T-cell (primary cell): ENCODE data around the gene MAPKBP1. TPM values are rescaled to one million over a fixed set of nuclear protein-coding genes. Genes with fewer than 3 reads are reported as not detected.

Experiments
- ATAC-seq, 4 experiments: fragments of 200-7000 bp in 3 of 4; fragments of 150-1000 bp in 1 of 4; cut with Tn5 transposase; replicated peaks in 1 of 4; 1 replicate in 3 of 4; 2 replicates in 1 of 4; pipeline ENCODE4 v1.10.0; 2021; ENCODE audit warnings: moderate library complexity in 3 of 4, mild to moderate bottlenecking in 2 of 4, moderate number of reproducible peaks in 1 of 4
- CTCF ChIA-PET, 2 donors: fragments of 300-600 bp; sonication (Branson Sonifier 250); formaldehyde crosslinking; loops; one replicate each; lab custom pipeline; 2022; ENCODE audit warnings: antibody characterized with exemption in 2 of 2; lab: Charles Lee
- POLR2A ChIA-PET, 2 donors: fragments of 300-600 bp; sonication (Branson Sonifier 250); formaldehyde crosslinking; loops; one replicate each; lab custom pipeline; 2022; ENCODE audit warnings: antibody characterized with exemption in 2 of 2; lab: Charles Lee
- DNase-seq, 35 experiments: peaks; one replicate each; pipeline versions ENCODE4 v3.0.0 to v3.0.0-alpha.2; 2013 to 2023
- H3K27ac ChIP-seq: one replicate; pipeline ENCODE4 v1.5.1; 2013; ENCODE audit warnings: low read length
- H3K27me3 ChIP-seq, 2 experiments: replicated peaks in 1 of 2; 1 replicate in 1 of 2; 2 replicates in 1 of 2; pipeline versions ENCODE4 v1.6.1 to v1.7.0; 2013; ENCODE audit warnings: low read length in 1 of 2, mixed read lengths in 1 of 2; ENCODE audit not compliant: control insufficient read depth in 2 of 2, insufficient read depth in 2 of 2; ENCODE audit errors: extremely low read depth in 1 of 2
- H3K36me3 ChIP-seq, 2 donors: 1 replicate in 1 of 2; 2 replicates in 1 of 2; pipeline versions ENCODE4 v1.6.1 to v1.7.0; 2013; ENCODE audit warnings: low read length in 1 of 2; ENCODE audit not compliant: control insufficient read depth in 2 of 2, insufficient read depth in 1 of 2; ENCODE audit errors: extremely low read depth in 1 of 2
- H3K4me1 ChIP-seq, 2 experiments: 1 replicate in 1 of 2; 2 replicates in 1 of 2; pipeline versions ENCODE4 v1.6.1 to v1.7.0; 2013; ENCODE audit warnings: low read length in 2 of 2, mixed read lengths in 1 of 2; ENCODE audit not compliant: insufficient read depth in 2 of 2, control insufficient read depth in 1 of 2; ENCODE audit errors: extremely low read depth in 1 of 2
- H3K4me3 ChIP-seq, 2 donors: 1 replicate in 1 of 2; 2 replicates in 1 of 2; pipeline versions ENCODE4 v1.5.1 to v1.7.0; 2013; ENCODE audit warnings: mild to moderate bottlenecking in 2 of 2, low read length in 1 of 2, moderate library complexity in 1 of 2; ENCODE audit not compliant: control insufficient read depth in 1 of 2; ENCODE audit errors: extremely low read depth in 1 of 2
- H3K9me3 ChIP-seq: 2 replicates; pipeline ENCODE4 v1.7.0; 2013
- H3K27ac Mint-ChIP-seq, 2 donors: one replicate each; pipeline ENCODE4 v1.8.0; 2020 to 2021; ENCODE audit warnings: mild to moderate bottlenecking in 2 of 2, mixed read lengths in 2 of 2
- H3K27me3 Mint-ChIP-seq, 2 donors: one replicate each; pipeline ENCODE4 v1.8.0; 2021 to 2022; ENCODE audit warnings: mixed read lengths in 2 of 2
- H3K36me3 Mint-ChIP-seq: one replicate; pipeline ENCODE4 v1.8.0; 2021; ENCODE audit warnings: mixed read lengths
- H3K4me1 Mint-ChIP-seq, 3 donors: one replicate each; pipeline ENCODE4 v1.8.0; 2020 to 2022; ENCODE audit warnings: mixed read lengths in 3 of 3, mild to moderate bottlenecking in 1 of 3
- H3K4me3 Mint-ChIP-seq, 3 donors: one replicate each; pipeline ENCODE4 v1.8.0; 2020 to 2022; ENCODE audit warnings: mild to moderate bottlenecking in 3 of 3, mixed read lengths in 3 of 3, moderate library complexity in 3 of 3
- H3K9me3 Mint-ChIP-seq, 3 donors: one replicate each; pipeline ENCODE4 v1.8.0; 2020 to 2022; ENCODE audit warnings: mixed read lengths in 3 of 3
- WGBS: methylation state at CpG from one replicate; pipeline ENCODE4 v1.1.5; 2013; ENCODE audit warnings: missing lambda C conversion rate; ENCODE audit not compliant: insufficient coverage; 5-methylcytosine and 5-hydroxymethylcytosine counted together
- total RNA-seq, 35 experiments: library from RNA in 6 of 35; stranded (reverse) in 6 of 35; fragments of 120-200 nt in 1 of 35; gene quantifications; one replicate each; pipeline versions ENCODE4 v1.2.1 to v1.2.4 and lab custom pipeline; 2013 to 2026

MAPKBP1 gene
- total RNA-seq, 5 donors from 2014 or later (not counting 1 experiment from before 2014, with no cell fraction given) = 37.0 to 44.8 (median 38.2) TPM

DNA sequence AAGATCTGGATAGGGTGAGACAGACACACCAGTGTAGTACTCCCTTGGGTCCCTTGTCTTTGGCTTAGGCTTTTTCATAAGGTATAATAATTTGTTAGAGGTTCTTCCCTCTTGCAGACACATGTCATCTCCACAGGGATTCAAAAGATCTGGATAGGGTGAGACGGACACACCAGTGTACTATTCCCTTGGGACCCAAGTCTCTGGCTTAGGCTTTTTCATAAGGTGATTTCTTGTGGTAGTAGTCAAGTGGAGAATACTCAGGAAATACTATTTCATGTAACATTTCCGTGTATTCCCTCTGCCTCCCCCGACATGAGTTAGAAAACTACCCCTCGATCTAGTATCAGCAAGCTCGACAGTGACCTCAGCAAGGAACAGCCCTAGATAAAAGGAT, 954 bp upstream of the MAPKBP1 start:
- POLR2A ChIA-PET = interaction anchor here (0.5 to 1.9 kb wide), 8 partner anchors 39 to 337 kb away, joined by 3 to 8 read pairs (median 4); partner anchors contain the start of genes EHD4 (in 1 of the 2) and MGA (in 1 of the 2)
- peak overlapping the region; percentile 81 for H3K27ac ChIP-seq
- WGBS = no CpG with 5 or more reads among the region's 5 CpGs
- DNase-seq (peak in 1 of 35 experiments; percentile 12), ATAC-seq (no peak)
- no peaks in the 10 kb centered on the region for H3K27me3 Mint-ChIP-seq
- H3K4me3 Mint-ChIP-seq = peak overlapping the region; percentile 93 to 95 (median 94)
- no peaks in the 10 kb centered on the region for H3K9me3 ChIP-seq
- peaks cover 52 to 55% (median 55%) of the 10 kb centered on the region in 3 donors for H3K4me1 Mint-ChIP-seq
- H3K9me3 Mint-ChIP-seq = no peaks in the 10 kb centered on the region
- peaks cover 5% of the 10 kb centered on the region for H3K36me3 Mint-ChIP-seq
- peaks cover 3 to 5% of the 10 kb centered on the region in 2 donors for H3K36me3 ChIP-seq
- H3K27me3 ChIP-seq = no peaks in the 10 kb centered on the region
- CTCF ChIA-PET = interaction anchor here (0.5 to 4.4 kb wide), 30 partner anchors 11 to 637 kb away, joined by 3 to 113 read pairs (median 6); partner anchors contain the start of genes CHP1 (in 1 of the 2), EHD4 (in 1 of the 2) and JMJD7 (in 1 of the 2)
- peak overlapping the region; percentile 93 to 96 for H3K27ac Mint-ChIP-seq
- H3K4me3 ChIP-seq = peak overlapping the region; percentile 62 to 86
- H3K4me1 ChIP-seq = peaks cover 31 to 39% of the 10 kb centered on the region in 2 experiments

DNA sequence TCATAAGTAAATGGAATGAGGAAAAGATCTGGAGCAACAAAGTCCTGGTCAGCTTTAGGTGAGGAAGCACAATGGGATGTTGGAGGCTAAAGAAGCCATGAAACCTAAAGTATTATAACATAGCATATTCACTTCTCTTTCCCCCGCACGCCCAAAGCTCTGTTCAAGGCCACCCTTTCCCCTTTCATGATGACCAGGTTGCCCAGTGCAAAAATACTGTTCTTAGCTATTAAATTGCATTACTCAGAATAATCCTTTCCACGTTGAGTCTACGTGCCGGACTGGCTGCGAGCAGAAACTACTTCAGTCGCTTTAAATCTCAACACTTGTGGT, 589 bp upstream of the MAPKBP1 start:
- no peaks in the 10 kb centered on the region for H3K27me3 Mint-ChIP-seq
- ATAC-seq = no peak
- WGBS = 14% methylated on average over 6 of the region's 7 CpGs

DNA sequence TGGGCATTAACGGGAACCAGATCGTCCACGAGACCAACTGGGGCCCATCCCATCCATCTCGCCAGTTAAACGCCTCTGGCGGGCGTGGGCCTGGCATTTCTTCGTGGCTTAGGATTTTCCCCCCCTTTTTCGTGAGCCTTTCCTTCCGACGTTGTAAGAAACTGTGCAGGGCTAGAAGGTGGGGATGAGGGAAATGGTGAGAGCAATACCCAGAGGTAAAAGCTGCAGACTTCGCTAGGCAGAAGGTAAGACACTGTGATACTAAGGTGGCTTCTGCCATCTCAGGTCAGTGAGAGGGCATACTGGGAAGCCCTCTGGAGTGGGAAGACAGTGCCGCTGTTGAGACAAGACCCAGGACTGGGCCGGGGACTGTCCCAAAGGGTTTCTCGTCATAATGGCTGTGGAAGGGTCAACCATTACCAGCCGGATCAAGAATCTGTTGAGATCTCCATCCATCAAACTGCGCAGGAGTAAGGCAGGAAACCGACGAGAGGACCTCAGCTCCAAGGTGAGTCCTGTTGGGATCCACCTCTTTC, 666 bp downstream of the MAPKBP1 start:
- ChIA-PET CTCF (interaction anchor here (1.1 to 4.4 kb wide), 14 partner anchors 12 to 217 kb away, joined by 3 to 113 read pairs (median 16); partner anchors contain the start of genes EHD4 (in 1 of the 2) and JMJD7 (in 1 of the 2)), POLR2A (interaction anchor here in 1 of 2 donors (1.2 to 1.9 kb wide), 3 partner anchors 37 to 198 kb away, joined by 4 to 8 read pairs (median 6); partner anchors contain the start of gene EHD4)
- H3K36me3 Mint-ChIP-seq = peaks cover 11% of the 10 kb centered on the region
- no peaks in the 10 kb centered on the region for H3K27me3 Mint-ChIP-seq
- Histone ChIP-seq H3K27me3 (no peaks in the 10 kb centered on the region), H3K36me3 (peaks cover 0 to 4% of the 10 kb centered on the region in 2 donors), H3K4me3 (peak overlapping the region; percentile 86 to 89), H3K4me1 (peaks cover 31 to 42% of the 10 kb centered on the region in 2 experiments), H3K27ac (peak overlapping the region; percentile 81), H3K9me3 (no peaks in the 10 kb centered on the region)
- peak in 1 of 35 experiments; percentile 2 for DNase-seq
- H3K9me3 Mint-ChIP-seq = no peaks in the 10 kb centered on the region
- H3K27ac Mint-ChIP-seq = peak overlapping the region; percentile 72 to 96
- H3K4me3 Mint-ChIP-seq = peak overlapping the region; percentile 93 to 95 (median 94)
- peaks cover 64 to 71% (median 70%) of the 10 kb centered on the region in 3 donors for H3K4me1 Mint-ChIP-seq
- ATAC-seq = peak in 1 of 4 experiments; percentile 0
- 18% methylated on average over 14 of the region's 19 CpGs for WGBS

More for the DNA sequence above, 589 bp upstream of the MAPKBP1 start:
- Mint-ChIP-seq H3K4me1 (peaks cover 55 to 59% (median 58%) of the 10 kb centered on the region in 3 donors), H3K27ac (peak overlapping the region; percentile 93 to 96), H3K9me3 (no peaks in the 10 kb centered on the region), H3K36me3 (peaks cover 5% of the 10 kb centered on the region), H3K4me3 (peak overlapping the region; percentile 93 to 95 (median 94))
- no peak for DNase-seq
- Histone ChIP-seq H3K4me1 (peaks cover 31 to 42% of the 10 kb centered on the region in 2 experiments), H3K27me3 (no peaks in the 10 kb centered on the region), H3K27ac (peak overlapping the region; percentile 81), H3K4me3 (peak overlapping the region; percentile 62 to 86), H3K36me3 (peaks cover 3 to 5% of the 10 kb centered on the region in 2 donors), H3K9me3 (no peaks in the 10 kb centered on the region)
- POLR2A ChIA-PET = interaction anchor here (0.5 to 1.9 kb wide), 11 partner anchors 38 to 1449 kb away, joined by 3 to 8 read pairs (median 5); partner anchors contain the start of genes EHD4 (in 1 of the 2) and MGA (in 1 of the 2)
- CTCF ChIA-PET = interaction anchor here (0.6 to 4.4 kb wide), 31 partner anchors 10 to 542 kb away, joined by 3 to 113 read pairs (median 5); partner anchors contain the start of genes CHP1 (in 1 of the 2), EHD4 (in 1 of the 2), JMJD7 (in 1 of the 2) and NUSAP1 (in 1 of the 2)

DNA sequence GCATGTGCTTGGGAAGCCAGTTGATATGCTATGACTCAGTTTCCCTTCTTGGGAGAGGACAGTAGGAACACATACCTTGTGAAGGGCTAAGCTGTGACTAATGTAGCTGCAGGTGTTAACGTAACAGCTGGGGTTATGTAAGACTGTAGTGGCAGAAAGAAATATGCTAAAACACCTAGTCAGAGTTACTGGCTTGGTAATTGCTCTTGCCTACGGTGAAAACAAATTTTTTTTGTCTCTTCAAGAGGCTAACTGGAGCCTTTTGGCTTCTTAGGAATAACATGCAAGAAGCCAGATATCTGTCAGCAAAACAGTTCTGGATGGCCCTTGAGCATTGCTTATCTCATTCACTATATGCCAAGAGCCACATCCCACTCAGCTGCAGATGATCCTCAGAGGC, 1.4 kb downstream of the MAPKBP1 start:
- peaks cover 71 to 78% (median 77%) of the 10 kb centered on the region in 3 donors for H3K4me1 Mint-ChIP-seq

DNA sequence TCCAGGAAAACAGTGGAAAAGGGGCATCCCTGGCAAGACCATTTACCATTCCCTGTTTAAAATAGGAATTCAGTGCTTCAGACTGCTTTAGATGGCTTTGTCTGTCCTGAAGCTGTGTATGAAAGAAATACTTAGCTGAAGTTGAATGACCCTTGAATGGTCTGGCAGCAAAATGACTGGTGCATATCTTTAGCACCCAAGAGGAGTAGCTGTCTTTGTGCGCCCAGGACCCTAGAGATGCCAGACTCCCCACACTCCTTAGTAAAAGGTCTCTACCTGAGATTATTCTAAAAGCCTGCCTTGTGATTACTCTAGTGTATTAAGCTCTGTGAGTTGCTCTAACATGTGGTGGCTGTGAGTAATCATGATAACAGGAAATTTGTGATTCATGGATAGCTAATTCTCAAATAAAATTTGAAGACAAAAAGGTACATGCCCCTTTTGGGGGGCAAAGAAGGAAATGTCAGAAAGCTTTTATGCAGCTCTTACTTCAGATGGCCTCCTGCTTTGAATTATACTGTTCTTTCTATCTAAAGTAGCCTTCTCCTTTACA, 3.2 kb downstream of the MAPKBP1 start:
- ChIA-PET POLR2A (interaction anchor here (0.6 to 0.9 kb wide), 4 partner anchors 34 to 99 kb away, joined by 3 to 6 read pairs (median 4); no protein-coding TSS in a partner anchor), CTCF (interaction anchor here (0.7 to 1.3 kb wide), 4 partner anchors 20 to 127 kb away, joined by 3 to 5 read pairs (median 4); no protein-coding TSS in a partner anchor)
- Histone ChIP-seq H3K9me3 (no peaks in the 10 kb centered on the region), H3K36me3 (peaks cover 0 to 2% of the 10 kb centered on the region in 2 donors), H3K27ac (no peak overlapping the region), H3K4me1 (peaks cover 31 to 44% of the 10 kb centered on the region in 2 experiments), H3K27me3 (no peaks in the 10 kb centered on the region), H3K4me3 (no peak overlapping the region)
- Mint-ChIP-seq H3K4me1 (peaks cover 78 to 87% (median 80%) of the 10 kb centered on the region in 3 donors), H3K4me3 (peak overlapping the region in 1 of 3 donors; percentile 11), H3K27ac (no peak overlapping the region), H3K9me3 (no peaks in the 10 kb centered on the region), H3K27me3 (no peaks in the 10 kb centered on the region), H3K36me3 (peaks cover 9% of the 10 kb centered on the region)
- no peak for ATAC-seq
- no CpG with 5 or more reads among the region's 1 CpG for WGBS
- no peak for DNase-seq

More for the DNA sequence above, 1.4 kb downstream of the MAPKBP1 start:
- WGBS = 83% methylated on average over 1 of the region's 2 CpGs
- no peaks in the 10 kb centered on the region for H3K27me3 ChIP-seq
- Mint-ChIP-seq H3K36me3 (peaks cover 9% of the 10 kb centered on the region), H3K4me3 (peak overlapping the region; percentile 93 to 95 (median 94)), H3K9me3 (no peaks in the 10 kb centered on the region), H3K27ac (no peak overlapping the region), H3K27me3 (no peaks in the 10 kb centered on the region)
- peaks cover 0 to 2% of the 10 kb centered on the region in 2 donors for H3K36me3 ChIP-seq
- H3K27ac ChIP-seq = no peak overlapping the region
- peak overlapping the region; percentile 86 to 89 for H3K4me3 ChIP-seq
- no peak for ATAC-seq
- peaks cover 31 to 44% of the 10 kb centered on the region in 2 experiments for H3K4me1 ChIP-seq
- ChIA-PET POLR2A (interaction anchor here in 1 of 2 donors (0.6 kb wide), 1 partner anchor 165 kb away, joined by 18 read pairs; no protein-coding TSS in a partner anchor), CTCF (interaction anchor here in 1 of 2 donors (0.5 to 4.4 kb wide), 2 partner anchors 28 to 36 kb away, joined by 3 to 104 read pairs; no protein-coding TSS in a partner anchor)
- DNase-seq = no peak
- H3K9me3 ChIP-seq = no peaks in the 10 kb centered on the region
